ENCODE measurements around the gene C4A.
"Not testable (repeated sequence)": the region's sequence is repeated elsewhere in the genome, so short reads cannot be mapped to it uniquely, and the experiment has no call there.

GRCh38 chr6:32014547-32014946 lies 32.7 kb downstream of the C4A start, which contains the start of gene C4B:
- not testable (repeated sequence) for TF ChIP-seq CTCF (conservative IDR thresholded peaks at IDR 0.05); EZH2 (IDR thresholded peaks at IDR 0.05; ENCODE audit: low read depth)
